Fibroblast of pulmonary artery (primary cell): Measurements from ENCODE around the gene ST6GALNAC3.
A peak's percentile ranks its signal among the peaks of the same experiment; 100 is the strongest.

Experiments used
- DNase-seq: peaks from one replicate; pipeline ENCODE4 v3.0.0-alpha.2; 2010; ENCODE audit warnings: low read depth
- H3K4me3 ChIP-seq: replicated peaks from 2 replicates; pipeline ENCODE4 v1.5.1; 2011; ENCODE audit warnings: low read depth, mild to moderate bottlenecking, control low read depth, low read length, moderate library complexity
- TF ChIP-seq, protein P1 (sequence below): IDR thresholded peaks from 2 replicates; pipeline ENCODE4 v1.5.1; 2011; ENCODE audit warnings: mild to moderate bottlenecking, control low read depth, low read length, inconsistent platforms; ENCODE audit errors: missing control alignments

ST6GALNAC3 gene

GRCh38 chr1:76198452-76198851, 123.9 kb downstream of the ST6GALNAC3 start:
- TF ChIP-seq, protein P1, sequence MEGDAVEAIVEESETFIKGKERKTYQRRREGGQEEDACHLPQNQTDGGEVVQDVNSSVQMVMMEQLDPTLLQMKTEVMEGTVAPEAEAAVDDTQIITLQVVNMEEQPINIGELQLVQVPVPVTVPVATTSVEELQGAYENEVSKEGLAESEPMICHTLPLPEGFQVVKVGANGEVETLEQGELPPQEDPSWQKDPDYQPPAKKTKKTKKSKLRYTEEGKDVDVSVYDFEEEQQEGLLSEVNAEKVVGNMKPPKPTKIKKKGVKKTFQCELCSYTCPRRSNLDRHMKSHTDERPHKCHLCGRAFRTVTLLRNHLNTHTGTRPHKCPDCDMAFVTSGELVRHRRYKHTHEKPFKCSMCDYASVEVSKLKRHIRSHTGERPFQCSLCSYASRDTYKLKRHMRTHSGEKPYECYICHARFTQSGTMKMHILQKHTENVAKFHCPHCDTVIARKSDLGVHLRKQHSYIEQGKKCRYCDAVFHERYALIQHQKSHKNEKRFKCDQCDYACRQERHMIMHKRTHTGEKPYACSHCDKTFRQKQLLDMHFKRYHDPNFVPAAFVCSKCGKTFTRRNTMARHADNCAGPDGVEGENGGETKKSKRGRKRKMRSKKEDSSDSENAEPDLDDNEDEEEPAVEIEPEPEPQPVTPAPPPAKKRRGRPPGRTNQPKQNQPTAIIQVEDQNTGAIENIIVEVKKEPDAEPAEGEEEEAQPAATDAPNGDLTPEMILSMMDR: no peak

GRCh38 chr1:76202670-76203069, 128.1 kb downstream of the ST6GALNAC3 start:
- TF ChIP-seq, protein P1: no peak
- no peak for DNase-seq
- H3K4me3 ChIP-seq: no peak overlapping the region

More at GRCh38 chr1:76198452-76198851, 123.9 kb downstream of the ST6GALNAC3 start:
- no peak overlapping the region for H3K4me3 ChIP-seq
- DNase-seq: peak; percentile 8

DNA sequence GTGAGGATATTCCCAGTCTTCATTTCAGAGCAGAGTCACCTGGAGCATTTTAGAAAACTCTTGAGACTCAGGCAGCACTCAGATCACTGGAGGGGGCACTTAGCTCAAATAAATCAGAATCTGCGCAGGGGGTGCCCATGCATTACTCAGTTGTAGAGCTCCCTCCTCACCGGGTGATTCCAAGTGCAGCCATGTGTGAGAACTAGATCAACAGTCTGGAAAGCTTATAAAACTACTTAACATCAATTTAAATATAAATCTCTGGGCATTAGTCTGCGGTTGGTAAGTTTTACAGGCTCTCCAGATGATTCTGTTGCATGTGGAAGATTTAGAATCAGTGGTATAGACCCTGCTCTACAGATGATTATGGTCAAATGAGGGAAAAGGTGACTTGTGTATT, 128.6 kb downstream of the ST6GALNAC3 start:
- no peak for DNase-seq
- TF ChIP-seq, protein P1: no peak
- H3K4me3 ChIP-seq: no peak overlapping the region

DNA sequence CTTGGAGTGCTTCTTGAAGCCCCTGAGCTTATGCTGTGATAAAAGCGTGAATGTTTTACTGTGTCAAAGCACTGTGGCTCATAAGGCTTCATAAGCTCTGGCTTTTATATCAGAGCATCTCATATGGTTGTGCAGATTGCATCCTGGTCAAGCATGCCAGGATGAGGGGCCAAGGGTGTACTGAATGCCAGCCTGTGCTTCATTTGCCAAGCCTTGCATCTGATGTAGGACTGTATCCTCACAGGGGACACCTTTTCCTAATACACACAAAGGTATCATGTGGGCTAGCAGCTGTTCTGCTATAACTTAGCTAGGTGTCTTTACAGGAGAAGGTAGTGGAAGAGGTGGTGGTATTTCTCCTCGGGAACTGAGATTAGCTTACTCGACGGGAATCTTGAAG, 134.7 kb downstream of the ST6GALNAC3 start:
- TF ChIP-seq, protein P1: no peak
- no peak overlapping the region for H3K4me3 ChIP-seq
- no peak for DNase-seq

DNA sequence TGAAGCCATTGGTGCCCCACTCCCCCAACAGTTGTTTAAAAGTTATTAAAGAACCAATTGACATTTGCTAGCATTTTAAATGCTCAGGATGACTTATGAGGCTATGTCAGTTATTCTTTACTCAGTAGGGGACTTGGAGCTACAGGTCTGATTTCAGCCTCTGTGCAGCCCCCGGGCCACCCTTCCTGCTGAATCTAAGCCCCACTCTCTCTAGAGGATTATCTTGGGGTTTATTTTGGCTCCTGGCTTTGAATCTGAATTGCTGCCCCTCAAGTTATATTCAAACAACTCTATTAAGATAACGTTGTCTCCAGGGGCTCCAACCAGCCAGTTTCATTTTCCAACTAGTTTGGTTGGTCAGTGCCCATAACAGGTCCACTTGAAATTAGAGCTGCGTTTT, 135.1 kb downstream of the ST6GALNAC3 start:
- TF ChIP-seq, protein P1: no peak
- H3K4me3 ChIP-seq: no peak overlapping the region
- DNase-seq: no peak

DNA sequence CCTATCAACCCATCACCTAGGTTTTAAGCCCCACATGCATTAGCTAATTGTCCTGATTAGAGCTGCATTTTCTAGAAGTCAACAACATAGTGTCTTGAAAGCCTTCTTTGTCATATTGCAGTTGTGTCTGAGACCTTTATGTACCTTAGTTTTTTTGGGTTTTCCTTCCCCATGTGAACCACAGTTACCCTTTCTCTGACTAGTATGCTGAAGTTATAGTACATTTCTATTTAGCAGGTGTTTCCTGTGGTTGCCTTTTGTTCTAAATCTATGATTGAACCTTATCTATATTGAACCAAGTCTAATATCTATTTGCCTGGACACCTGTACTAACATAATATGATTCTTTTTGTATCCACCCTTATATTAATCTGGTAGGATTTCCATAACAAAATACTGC, 135.6 kb downstream of the ST6GALNAC3 start:
- no peak for DNase-seq
- no peak overlapping the region for H3K4me3 ChIP-seq
- TF ChIP-seq, protein P1: no peak

GRCh38 chr1:76218888-76219287, 144.3 kb downstream of the ST6GALNAC3 start:
- no peak overlapping the region for H3K4me3 ChIP-seq
- DNase-seq: no peak
- TF ChIP-seq, protein P1: no peak
